GM03348 (cell line): ENCODE data around the gene BEND4.
A peak's percentile ranks its signal among the peaks of the same experiment; 100 is the strongest.
"Not testable (repeated sequence)": the region's sequence is repeated elsewhere in the genome, so short reads cannot be mapped to it uniquely, and the experiment has no call there.

Experiments used
- DNase-seq: peaks from one replicate; pipeline ENCODE4 v3.0.0; 2012; ENCODE audit warnings: low spot score

BEND4 gene

DNA sequence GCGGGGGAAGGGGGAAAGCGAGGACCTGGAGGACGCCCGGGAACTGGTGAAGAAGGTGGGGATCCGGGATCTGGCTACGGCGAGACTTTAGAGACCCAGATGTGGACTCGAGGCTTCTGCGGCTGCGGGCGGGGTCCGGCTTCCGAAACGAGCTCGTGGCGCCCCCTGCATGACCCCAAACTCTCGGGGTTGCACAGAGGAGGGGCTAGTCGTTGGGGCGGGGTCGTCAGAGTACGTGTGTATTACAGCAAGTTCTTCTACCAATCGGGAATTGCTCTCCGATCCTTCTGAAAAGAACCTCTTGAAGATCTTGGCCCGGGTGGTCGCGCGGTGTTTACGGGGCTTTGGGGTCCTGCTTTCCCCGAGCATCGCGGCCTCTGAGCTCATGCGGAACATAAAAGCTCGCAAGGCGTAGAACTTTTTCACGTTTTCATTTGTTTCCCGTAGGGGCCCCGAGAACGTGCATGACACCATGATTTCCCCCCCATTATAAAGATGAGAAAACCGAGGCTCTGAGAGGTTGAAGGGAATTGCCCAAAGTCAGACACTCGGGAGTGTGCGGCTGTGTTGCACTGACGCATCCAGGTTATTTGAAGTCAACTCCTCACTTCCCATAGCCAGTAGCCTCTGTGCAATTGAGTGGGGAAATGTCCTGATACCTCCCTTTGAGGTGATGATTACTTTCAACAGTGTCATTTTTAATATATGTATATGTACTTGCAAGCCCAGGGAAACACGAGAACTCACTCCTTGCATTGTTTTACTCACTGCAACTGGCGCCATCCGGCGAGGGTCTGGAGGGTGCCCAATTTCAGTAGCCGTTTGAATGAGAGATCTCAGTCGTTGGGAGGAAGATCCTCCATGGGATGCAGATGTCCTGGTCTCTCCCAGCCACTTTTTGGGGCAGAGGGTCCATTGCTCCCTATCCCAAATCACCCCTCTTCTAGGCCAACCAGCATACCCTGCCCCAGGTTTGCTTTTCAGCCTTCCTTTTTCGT is at the start of gene BEND4:
Gene BEND4, minus strand, starts transcription at position 149 of the 998 bp plus-strand sequence. CDS start 512 bp downstream, outside the sequence.
- no peak for DNase-seq

DNA sequence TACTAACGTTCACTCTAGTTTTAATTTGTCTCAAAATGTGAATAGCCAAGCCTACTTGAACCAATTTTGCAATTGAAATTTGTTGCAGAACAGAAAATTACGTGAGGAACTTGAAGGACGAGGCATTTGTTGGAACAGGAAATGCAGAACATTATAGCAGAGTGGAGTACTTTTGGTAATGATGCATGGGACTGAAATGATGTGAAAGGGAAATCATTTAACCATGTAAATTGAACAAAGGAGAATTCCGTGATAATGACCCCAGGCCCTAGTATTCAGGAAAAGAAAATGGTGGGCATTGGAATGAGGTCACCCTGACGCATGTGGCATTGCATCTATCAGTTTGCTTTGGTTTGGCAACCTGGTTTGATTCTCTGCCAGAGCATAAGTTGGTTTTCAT is 44.9 kb upstream of the BEND4 start:
- no peak for DNase-seq

DNA sequence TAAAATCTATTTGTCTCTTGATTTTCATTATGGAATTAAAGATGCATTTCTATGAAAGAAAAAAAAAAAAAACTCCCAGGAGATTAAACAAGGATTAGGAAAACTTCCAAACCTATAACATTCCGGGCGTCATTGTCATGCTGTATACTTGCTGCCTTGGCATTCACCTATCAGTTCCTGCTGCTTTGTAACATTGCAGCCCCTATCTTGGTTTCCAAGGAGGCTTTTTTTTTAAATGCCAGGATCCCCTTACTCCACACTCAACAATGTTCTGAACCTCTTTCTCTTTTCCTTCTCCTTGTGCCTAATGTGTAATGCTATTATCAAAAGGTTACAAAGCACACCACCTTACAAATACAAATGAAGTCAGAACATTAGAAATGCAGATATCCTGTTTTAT is 20.5 kb upstream of the BEND4 start:
- no peak for DNase-seq

DNA sequence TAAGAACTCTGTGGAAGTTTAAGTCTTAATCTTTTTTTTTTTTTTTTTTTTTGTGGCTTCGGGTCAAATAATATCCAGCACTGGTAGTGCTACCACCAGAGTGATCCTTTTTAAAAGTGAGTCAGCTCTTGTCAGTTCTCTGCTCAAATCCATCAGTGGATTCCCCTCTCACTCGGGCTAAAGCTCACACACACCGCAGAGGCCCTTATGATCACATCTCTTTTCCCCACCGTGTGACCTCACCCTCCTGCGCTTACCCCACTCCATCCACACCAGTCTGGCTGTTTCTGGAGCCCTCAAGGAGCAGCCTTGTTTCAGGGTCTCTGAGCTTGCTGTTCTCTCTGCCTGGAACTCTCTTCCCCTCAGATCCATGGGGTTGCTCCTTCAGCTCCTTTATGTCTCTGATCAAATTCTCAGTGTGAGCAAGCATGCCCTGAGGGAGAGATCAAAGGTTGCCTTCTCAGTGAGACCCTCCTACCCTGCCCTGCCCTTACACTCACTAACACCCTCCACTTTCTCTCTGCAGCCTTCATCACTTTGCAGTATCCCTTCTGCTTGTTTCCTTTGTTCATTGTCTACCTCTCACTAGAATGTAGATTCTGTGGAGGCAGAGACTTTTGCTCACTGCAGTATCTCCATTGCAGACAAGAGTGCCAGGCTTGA is 19.8 kb upstream of the BEND4 start:
- DNase-seq: no peak

DNA sequence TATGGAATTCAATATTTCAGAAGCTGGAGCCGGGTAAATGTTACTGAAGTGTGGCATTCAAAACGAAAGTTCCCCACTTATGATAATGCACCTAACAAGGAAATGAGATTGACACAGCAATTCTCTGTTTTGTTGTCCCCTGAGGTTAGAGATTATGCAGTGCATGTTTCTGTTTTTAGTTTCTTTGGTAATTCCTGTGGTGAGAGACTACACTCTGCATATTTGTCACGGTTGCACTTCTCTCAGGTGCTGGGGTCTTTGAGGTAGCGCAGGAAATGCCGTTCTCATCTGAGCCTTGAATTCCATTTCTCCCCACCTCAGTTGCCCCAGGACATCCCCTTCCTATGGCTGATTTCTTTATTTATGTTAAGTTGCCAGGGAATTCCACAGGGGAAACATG is 15.3 kb upstream of the BEND4 start:
- DNase-seq: no peak

DNA sequence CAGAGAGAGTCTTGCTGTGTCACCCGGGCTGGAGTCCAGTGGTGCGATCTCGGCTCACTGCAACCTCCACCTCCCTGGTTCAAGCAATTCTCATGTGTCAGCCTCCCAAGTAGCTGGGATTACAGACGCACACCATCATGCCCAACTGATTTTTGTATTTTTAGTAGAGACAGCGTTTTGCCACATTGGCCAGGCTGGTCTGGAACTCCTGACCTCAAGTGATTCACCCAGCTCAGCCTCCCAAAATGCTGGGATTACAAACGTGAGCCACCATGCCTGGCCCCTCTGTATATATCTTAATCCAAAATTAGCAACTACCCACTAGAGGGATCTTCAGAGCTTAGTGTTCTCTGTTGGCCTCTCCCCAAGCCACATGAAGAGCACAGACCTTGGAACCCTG is 13.7 kb upstream of the BEND4 start:
- DNase-seq: not testable (repeated sequence)

DNA sequence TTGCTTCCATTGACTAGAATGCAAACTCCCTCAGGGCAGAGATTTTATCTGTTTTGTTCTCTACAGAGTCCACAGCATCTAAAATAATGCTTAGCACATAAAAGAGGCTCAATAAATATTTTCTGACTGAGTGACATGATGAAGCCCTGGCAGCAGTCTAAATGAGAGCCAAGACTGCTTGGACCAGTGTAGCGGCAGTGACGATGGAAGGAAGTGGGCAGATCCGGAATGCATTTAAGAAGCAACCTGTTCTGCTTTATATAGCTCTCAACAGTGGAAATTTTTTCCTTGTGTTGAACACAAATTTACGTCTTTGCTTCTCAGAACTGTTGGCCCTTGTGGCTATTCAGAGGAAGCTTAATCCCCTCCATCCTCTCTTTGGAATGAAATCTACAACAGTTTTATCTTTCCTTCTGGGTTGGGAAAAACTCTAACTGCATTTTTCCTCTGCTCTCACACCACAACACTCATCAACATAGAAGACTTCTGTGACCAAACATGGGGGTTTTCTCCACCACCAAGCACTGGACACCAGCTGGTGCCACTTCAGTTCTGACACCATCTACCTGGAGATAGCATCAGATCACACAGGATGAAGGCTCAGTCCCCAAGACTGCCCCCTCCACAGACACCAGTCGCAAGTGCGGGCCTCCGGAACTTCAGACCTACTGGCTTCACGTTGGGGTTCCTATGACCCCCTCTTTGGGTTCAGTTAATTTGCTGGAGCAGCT is 7.0 kb upstream of the BEND4 start:
- no peak for DNase-seq

DNA sequence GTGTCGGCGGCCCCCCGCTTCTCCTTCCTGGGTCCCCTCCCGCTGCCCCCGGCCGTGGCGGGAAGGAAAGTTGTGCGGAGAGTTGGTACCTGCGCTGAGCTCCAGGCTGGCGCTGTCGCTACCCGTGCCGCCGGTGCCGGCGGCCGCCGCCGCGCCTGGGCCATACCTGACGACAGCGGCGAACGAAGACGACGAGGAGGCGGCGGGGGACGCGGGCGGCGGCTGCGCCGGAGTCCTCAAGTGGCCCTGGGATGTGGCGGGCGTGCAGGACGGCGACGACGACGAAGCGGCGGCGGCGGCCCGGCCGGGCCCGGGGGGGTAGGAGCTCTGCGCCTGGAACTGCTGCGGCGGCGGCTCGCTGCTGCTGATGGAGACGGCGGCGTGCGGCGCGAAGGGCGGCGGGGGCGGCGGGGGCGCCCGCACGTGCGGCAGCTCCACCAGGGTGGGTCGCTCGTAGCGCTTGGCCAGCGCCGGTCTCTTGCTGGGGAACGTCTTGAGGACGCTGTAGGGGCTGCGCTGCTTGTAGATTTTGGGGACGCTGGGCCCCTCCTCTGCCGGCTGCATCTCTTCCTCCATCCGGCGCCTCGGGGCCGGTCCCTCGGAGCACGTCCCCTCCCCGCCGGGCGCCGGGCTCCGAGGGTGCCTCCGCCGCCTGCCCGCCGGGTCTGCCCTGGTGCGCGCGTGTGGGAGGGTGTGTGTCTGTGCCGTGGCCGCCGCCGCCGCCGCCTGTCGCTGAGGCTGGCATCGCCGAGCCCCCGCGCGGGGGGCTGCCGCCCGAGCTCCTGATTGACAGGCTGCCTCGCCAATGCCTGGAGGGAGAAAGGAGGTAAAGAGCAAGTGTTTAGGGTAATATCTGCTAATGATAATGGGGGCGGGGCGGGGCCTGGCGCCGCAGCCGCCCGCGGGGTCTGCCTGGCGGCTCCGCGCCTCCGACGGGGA is 618 bp downstream of the BEND4 start:
- peak; percentile 22 for DNase-seq

DNA sequence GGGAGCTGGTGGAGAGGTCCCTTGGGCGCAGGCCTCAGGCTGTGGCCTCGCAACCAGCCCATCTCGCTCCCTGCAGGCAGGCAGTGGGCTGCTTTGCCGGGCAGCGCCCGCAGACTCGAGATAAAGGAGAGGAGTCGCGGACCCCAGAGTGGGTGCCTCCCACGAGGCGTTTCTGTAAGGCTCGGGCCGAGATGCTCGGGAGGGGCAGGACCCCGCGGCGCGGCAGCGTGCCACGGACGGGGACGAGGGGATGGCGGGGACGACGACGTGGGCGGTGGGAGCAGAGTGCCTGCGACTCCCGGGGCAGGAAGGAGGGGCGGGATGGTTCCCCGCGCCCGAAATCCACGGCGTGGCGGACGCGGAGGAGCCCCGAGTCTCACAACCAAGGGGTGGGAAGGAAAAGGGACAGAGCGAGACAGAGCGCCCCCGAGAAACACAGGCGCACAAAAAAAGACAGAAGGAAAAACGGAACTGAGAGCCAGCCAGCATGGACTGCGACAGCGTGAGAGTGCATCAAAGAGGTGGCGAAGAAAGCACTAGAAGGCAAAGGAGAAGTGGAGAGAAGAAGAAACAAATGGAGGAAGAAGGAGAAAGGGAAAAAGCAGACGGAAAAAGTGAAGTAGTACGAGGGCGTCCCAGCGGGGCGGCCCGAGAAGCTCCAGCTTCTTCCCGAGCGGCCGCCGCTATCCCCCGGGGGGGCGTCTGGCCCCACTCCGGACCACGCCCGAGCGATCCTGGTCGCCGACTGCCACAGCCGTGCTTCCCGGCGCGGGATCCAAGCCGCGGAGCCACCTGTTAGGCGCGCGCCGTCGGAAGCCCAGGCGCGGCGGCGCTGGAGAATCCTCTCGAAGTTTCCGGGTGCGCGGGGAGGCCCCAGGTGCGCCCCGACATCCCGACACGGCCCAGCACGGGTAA is 1.5 kb downstream of the BEND4 start:
- peak; percentile 8 for DNase-seq

DNA sequence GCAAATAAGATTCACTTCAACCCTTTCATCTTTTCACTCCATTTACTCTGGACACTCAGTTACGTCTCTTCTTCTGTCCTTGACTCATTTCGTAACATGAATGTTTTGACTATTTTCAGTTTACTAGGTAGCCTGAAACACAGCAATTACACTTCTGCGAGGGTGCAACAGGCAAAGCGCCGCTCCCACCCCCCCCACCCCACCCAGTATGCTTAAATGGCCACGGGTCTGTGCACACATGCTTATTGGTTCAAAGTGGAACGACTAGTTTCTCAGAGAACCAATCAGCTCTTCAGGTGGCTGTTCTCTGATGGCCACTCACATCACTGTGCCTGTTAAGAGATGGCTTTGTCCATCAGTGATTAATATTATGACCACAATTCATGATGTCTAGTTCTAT is 3.5 kb downstream of the BEND4 start:
- no peak for DNase-seq

DNA sequence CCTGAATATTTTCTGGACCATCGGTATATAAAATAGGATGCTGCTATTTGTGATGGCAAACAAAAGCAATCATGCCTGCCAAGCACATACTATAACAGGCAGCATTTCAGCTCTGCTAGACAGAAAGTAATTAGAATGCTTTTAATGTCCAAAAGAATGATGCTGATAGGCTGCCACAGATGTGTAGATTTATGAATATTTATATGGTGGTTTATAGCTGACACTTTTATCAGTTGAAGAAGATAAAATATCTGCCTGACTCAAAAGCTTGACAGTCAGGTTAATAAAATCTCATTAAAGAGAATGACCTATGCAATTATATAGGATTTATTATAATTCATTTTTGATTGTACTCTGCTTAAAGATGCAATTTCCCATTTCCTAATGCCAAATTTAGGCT is 4.0 kb downstream of the BEND4 start:
- no peak for DNase-seq

DNA sequence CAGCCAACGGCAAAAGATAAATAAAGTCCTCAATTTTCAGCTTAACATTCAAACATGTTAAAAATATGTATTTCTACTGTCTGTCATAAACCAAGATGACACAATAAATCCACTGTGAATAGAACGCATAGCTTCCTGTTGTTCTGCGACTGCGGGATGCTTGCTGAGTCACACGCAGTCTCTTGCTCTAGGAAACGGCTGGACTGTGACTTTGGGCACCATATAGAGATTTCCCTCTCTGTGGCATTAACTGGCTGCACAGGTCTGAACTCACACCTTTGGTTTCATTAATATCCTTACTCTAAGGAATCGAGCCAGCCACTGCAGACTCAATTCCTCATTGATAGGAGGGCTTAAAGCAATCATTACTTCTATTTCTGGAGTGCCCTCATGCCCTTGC is 8.4 kb downstream of the BEND4 start:
- no peak for DNase-seq

DNA sequence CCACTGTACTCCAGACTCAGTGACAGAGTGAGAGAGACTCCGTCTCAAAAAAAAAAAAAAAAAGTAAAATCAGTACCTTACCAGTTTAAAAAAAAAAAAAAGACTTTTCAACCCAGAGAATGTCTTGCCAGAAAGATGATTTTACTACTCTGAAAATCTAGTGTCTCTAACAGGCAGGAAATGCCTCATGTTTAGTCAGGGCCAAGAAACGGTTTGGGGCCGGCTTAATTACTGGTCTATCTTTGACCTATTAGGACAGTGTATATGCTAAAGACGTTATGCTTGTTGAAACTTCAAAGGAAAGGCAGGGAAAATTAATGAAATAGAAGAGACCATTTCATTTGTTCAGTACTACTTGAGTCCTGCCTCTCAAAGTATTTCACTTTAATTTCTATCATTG is 9.9 kb downstream of the BEND4 start:
- peak; percentile 16 for DNase-seq

DNA sequence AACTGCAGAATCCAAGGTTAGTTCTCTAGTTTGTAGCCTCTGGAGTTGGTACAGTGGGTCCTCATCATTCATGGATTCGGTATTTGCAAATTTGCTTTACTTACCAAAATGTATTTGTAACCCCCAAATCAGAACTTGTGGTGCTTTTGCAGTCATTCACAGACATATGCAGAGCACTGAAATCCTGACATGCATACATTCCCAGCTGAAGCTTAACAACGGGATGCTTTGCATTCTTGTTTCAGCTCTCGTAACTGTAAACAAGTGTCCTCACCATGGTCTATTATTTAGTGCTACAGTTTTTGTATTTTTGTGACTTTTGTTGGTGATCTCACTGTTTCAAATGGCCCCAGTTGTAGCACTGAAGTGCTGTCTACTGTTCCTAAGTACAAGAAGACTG is 16.1 kb downstream of the BEND4 start:
- DNase-seq: no peak

DNA sequence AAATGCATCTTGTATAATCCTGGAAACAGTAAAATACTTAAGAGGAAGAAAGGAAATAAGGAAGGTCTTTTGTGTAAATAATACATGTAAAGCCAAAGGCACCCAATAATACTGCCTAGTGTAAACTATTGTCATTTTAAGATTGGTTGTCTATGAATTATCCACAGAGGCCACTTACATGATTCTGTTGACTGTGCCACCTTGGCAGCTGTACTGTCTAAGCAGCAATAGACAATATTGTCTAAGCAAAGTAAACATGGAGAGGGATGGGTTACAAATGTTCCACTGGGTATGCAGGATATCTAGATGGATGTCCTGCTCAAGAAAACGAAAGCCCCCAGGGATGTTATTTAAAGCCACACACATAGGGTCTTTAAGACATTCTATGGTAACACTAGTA is 19.4 kb downstream of the BEND4 start:
- no peak for DNase-seq

DNA sequence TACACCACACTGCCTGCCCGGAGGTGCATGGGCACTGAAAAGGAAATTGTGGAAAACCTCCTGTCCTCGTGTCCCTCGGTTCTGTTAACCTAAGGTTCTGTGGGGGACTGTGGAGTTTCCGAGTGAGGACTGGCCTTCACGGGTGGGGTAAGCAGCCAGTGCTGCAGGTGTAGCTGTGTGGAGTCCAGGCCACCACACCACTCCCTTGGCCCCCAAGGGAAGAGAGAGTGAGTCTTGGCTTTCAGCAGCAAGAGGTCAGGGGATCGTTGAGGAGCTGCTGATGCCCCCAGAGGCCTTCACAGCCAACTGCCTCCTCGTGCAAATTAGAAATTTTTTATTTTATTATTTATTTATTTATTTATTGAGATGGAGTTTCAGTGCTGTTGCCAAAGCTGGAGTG is 20.4 kb downstream of the BEND4 start:
- no peak for DNase-seq

DNA sequence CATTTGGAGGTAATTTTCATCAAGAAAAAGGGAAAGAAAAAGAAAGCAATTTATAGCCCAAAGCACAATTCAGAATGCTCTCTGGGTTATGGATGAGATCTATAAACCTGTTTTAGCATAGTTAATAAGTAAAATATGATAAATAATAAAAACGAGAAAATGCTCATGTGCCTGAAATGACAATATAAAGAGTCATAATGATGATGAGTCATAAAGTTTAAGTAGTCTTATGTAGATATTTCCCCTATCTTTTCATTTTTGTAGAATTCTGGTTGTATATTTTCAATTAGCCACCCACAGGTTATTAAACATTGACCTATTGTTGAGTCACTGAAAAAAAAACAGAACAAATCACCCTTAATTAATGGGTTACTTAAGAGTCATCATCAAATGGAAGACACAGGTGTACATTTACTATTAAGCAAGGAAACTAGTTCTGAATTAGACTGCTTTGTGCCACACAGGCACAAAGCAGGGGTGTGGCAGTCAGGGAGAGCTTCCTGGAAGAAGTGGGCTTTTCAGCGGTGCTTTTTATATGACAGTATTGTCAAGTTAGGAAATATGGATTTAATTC is 29.3 kb downstream of the BEND4 start:
- DNase-seq: no peak

DNA sequence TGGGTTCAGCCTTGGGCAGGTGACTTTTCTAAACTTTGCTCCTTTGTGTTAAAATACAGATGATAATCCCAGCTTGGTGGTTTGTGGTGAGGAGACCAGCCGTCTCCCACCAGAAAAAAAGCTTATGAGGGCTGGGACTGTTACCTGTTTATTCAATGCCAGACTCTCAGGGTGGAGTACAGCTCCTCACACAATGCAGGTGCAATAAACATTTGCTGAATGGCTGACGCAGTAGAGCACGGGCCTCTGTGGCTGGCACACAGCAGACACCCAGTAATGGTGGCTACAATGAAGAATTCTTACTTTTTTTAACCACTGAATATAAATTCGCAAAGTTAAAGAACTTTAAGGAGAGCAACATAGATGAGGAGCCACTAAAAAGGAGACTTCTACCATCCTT is 30.2 kb downstream of the BEND4 start:
- DNase-seq: no peak

DNA sequence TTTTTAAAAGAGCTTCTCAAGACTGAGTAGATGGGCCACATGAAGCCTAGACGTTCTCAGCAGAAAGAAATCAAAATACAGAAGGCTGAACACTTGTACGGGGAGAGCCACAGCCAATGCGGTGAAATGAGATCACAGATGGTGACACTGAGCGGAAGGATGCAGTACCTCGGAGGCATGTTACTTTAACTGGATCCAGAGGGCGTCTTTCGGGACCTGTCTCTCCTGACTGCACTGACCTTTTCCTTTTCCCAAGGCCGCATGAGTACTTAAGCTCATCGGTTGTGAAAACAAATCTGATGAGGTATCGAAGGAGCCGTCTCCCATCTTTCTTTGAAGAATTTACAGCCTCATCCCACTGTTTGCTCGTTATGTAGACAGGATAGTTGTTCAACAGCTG is 32.6 kb downstream of the BEND4 start:
- DNase-seq: no peak

DNA sequence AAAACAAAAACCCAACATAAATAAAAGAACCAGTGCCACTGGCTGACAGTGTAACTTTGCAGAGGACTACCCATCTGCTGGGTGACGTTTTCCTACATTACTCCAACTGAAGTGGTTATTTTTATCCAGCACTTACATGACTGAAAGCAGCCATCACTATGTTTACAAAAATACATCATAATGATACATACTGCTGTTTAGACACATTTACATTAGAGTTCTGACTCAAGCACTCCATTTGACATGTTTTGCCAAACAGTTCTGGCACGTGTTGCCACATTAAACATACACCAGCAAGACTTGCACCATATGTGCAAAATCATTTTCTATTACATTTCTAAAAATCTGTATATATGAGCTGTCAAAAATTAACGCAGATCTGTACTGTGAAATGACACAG is 39.6 kb downstream of the BEND4 start:
- no peak for DNase-seq
